HFF-Myc (cell line): ENCODE measurements around the gene CERS2.

Experiments used
- DNase-seq: peaks from one replicate; pipeline ENCODE4 v3.0.0-alpha.2; 2011; ENCODE audit warnings: low read depth; ENCODE audit errors: extremely low read depth
- H3K4me3 ChIP-seq: replicated peaks from 2 replicates; pipeline ENCODE4 v1.5.1; 2011; ENCODE audit warnings: low read depth, mild to moderate bottlenecking, control low read depth, low read length
- CTCF ChIP-seq: IDR thresholded peaks from 2 replicates; pipeline ENCODE4 v1.5.1; 2012; ENCODE audit warnings: mild to moderate bottlenecking, low read depth, low read length, control low read depth; ENCODE audit errors: missing control alignments

Gene CERS2

GRCh38 chr1:150974580-150975478 lies at the start of gene CERS2:
Gene CERS2 (minus strand): TSS chr1:150974835. CDS start chr1:150969090, 5,745 bp downstream.
- no peak for DNase-seq

GRCh38 chr1:151013518-151013917 lies 38.9 kb upstream of the CERS2 start:
- H3K4me3 ChIP-seq, result no peak overlapping the region
- no peak for DNase-seq
- no peak for TF ChIP-seq CTCF

More at GRCh38 chr1:150974580-150975478, at the start of gene CERS2:
- H3K4me3 ChIP-seq, result peak within 1 kb of the TSS; percentile 95
- no peak for TF ChIP-seq CTCF

GRCh38 chr1:151012684-151013471 lies 38.2 kb upstream of the CERS2 start:
- DNase-seq, result no peak
- TF ChIP-seq CTCF, result no peak

GRCh38 chr1:151011154-151011850 lies 36.7 kb upstream of the CERS2 start:
- DNase-seq, result no peak
- no peak for TF ChIP-seq CTCF
- no peak overlapping the region for H3K4me3 ChIP-seq

More at GRCh38 chr1:151012684-151013471, 38.2 kb upstream of the CERS2 start:
- no peak overlapping the region for H3K4me3 ChIP-seq

- H3K4me3 ChIP-seq, result no peak overlapping the region
- no peak for TF ChIP-seq CTCF
- no peak for DNase-seq
These were observed 35.7 kb upstream of the CERS2 start for GRCh38 chr1:151010346-151010726.

- no peak for TF ChIP-seq CTCF
- no peak for DNase-seq
- H3K4me3 ChIP-seq, result peak overlapping the region; percentile 91; the same call in 1 of the 2 replicates
These were observed 35.2 kb upstream of the CERS2 start for GRCh38 chr1:151009674-151010345.
